H1 (cell line): ENCODE data around the gene ERH. TPM values are rescaled to one million over a fixed set of nuclear protein-coding genes. Genes with fewer than 3 reads are reported as not detected.

Experiments used
- CTCF ChIA-PET: fragments of 300-600 bp; sonication (Branson Sonifier 250); formaldehyde crosslinking; loops from one replicate; lab custom pipeline; 2021; ENCODE audit not compliant: partially characterized antibody; lab: Charles Lee
- POLR2A ChIA-PET: fragments of 300-600 bp; sonication (Branson Sonifier 250); formaldehyde crosslinking; loops from one replicate; lab custom pipeline; 2021; ENCODE audit warnings: inconsistent platforms; ENCODE audit not compliant: partially characterized antibody; lab: Charles Lee
- DNase-seq, 2 experiments: peaks; one replicate each; pipeline versions ENCODE4 v3.0.0 to v3.0.0-alpha.2; 2010 to 2022; ENCODE audit warnings: low spot score in 2 of 2, low read depth in 1 of 2, mixed read lengths in 1 of 2
- FAIRE-seq: peaks from 2 replicates; lab custom pipeline; 2011; peaks lifted over from hg19 to GRCh38; lab: Jason Lieb, UNC
- H2AFZ ChIP-seq: 2 replicates; pipeline ENCODE4 v1.8.1; 2012; ENCODE audit warnings: low read length, inconsistent platforms
- H2AK5ac ChIP-seq: 2 replicates; pipeline ENCODE4 v1.6.1; 2013; ENCODE audit warnings: low read depth, low read length
- H2BK120ac ChIP-seq: replicated peaks from 2 replicates; pipeline ENCODE3; 2013; ENCODE audit warnings: low read depth, low read length, inconsistent platforms
- H2BK12ac ChIP-seq: 2 replicates; pipeline ENCODE4 v1.6.1; 2013; ENCODE audit warnings: low read depth, low read length
- H2BK15ac ChIP-seq: 2 replicates; pipeline ENCODE4 v1.6.1; 2013; ENCODE audit warnings: low read length
- H2BK20ac ChIP-seq: 2 replicates; pipeline ENCODE4 v1.6.1; 2013; ENCODE audit warnings: low read length
- H2BK5ac ChIP-seq: 2 replicates; pipeline ENCODE4 v1.6.1; 2013; ENCODE audit warnings: low read depth, low read length
- H3K14ac ChIP-seq: 2 replicates; pipeline ENCODE4 v1.6.1; 2013; ENCODE audit warnings: inconsistent platforms; ENCODE audit not compliant: insufficient read length
- H3K18ac ChIP-seq: 2 replicates; pipeline ENCODE4 v1.6.1; 2013; ENCODE audit warnings: low read length; ENCODE audit errors: extremely low read depth
- H3K23ac ChIP-seq: 2 replicates; pipeline ENCODE4 v1.6.1; 2013; ENCODE audit warnings: inconsistent platforms; ENCODE audit not compliant: insufficient read length
- H3K23me2 ChIP-seq: 2 replicates; pipeline ENCODE4 v1.6.1; 2013; ENCODE audit warnings: low read depth, low read length
- H3K27ac ChIP-seq: 2 replicates; pipeline ENCODE4 v1.6.1; 2011; ENCODE audit warnings: low read depth, low read length, inconsistent platforms
- H3K27me3 ChIP-seq, 4 experiments: replicated peaks in 1 of 4; 1 replicate in 1 of 4; 2 replicates in 3 of 4; pipeline versions ENCODE4 v1.6.1 to v1.8.1; 2011 to 2013; ENCODE audit warnings: low read length in 3 of 4, mild to moderate bottlenecking in 3 of 4, inconsistent platforms in 2 of 4, mixed read lengths in 2 of 4, moderate library complexity in 1 of 4; ENCODE audit not compliant: control insufficient read depth in 3 of 4, insufficient read depth in 3 of 4; ENCODE audit errors: extremely low read depth in 1 of 4
- H3K36me3 ChIP-seq, 4 experiments: 2 replicates each; pipeline versions ENCODE4 v1.6.1 to v1.8.1; 2011 to 2013; ENCODE audit warnings: mild to moderate bottlenecking in 4 of 4, low read length in 3 of 4, moderate library complexity in 2 of 4, control low read depth in 1 of 4, inconsistent platforms in 1 of 4; ENCODE audit not compliant: insufficient read depth in 4 of 4, control insufficient read depth in 2 of 4
- H3K4ac ChIP-seq: replicated peaks from 2 replicates; pipeline ENCODE3; 2013; ENCODE audit warnings: low read length, low read depth, mixed read lengths, inconsistent platforms; ENCODE audit not compliant: insufficient read length
- H3K4me1 ChIP-seq, 4 experiments: replicated peaks in 1 of 4; 1 replicate in 1 of 4; 2 replicates in 3 of 4; pipeline versions ENCODE4 v1.6.1 to v1.8.1; 2011 to 2013; ENCODE audit warnings: low read length in 3 of 4, inconsistent platforms in 2 of 4, mixed read lengths in 1 of 4; ENCODE audit not compliant: insufficient read depth in 4 of 4, control insufficient read depth in 3 of 4
- H3K4me2 ChIP-seq, 2 experiments: 2 replicates each; pipeline versions ENCODE4 v1.6.1 to v1.8.1; 2011 to 2013; ENCODE audit warnings: low read depth in 2 of 2, low read length in 2 of 2, control low read depth in 1 of 2, inconsistent platforms in 1 of 2, mild to moderate bottlenecking in 1 of 2; ENCODE audit not compliant: insufficient read depth in 1 of 2
- H3K4me3 ChIP-seq, 4 experiments: fragments of 200-600, 300-600 bp in 1 of 4; sonication (generic), shearing (Covaris generic), sonication (Bioruptor Twin) in 1 of 4; 2 replicates each; pipeline versions ENCODE4 v1.5.1 to v1.8.1; 2011 to 2016; ENCODE audit warnings: low read length in 4 of 4, low read depth in 3 of 4, control low read depth in 2 of 4, inconsistent platforms in 2 of 4, mild to moderate bottlenecking in 2 of 4, mixed read lengths in 1 of 4, moderate library complexity in 1 of 4; ENCODE audit not compliant: insufficient read depth in 2 of 4; ENCODE audit errors: extremely low read depth in 1 of 4
- H3K56ac ChIP-seq: replicated peaks from 2 replicates; pipeline ENCODE3; 2013; ENCODE audit warnings: low read depth, mild to moderate bottlenecking, mixed read lengths, low read length, inconsistent platforms; ENCODE audit not compliant: insufficient read length
- H3K79me1 ChIP-seq: 2 replicates; pipeline ENCODE4 v1.6.1; 2013; ENCODE audit warnings: low read depth, low read length, control low read depth
- H3K79me2 ChIP-seq, 2 experiments: 2 replicates each; pipeline versions ENCODE4 v1.6.1 to v1.8.1; 2012 to 2013; ENCODE audit warnings: low read length in 2 of 2, mild to moderate bottlenecking in 2 of 2, inconsistent platforms in 1 of 2; ENCODE audit not compliant: insufficient read depth in 2 of 2, control insufficient read depth in 1 of 2
- H3K9ac ChIP-seq, 4 experiments: replicated peaks in 1 of 4; 1 replicate in 1 of 4; 2 replicates in 3 of 4; pipeline versions ENCODE4 v1.6.1 to v1.8.1; 2011 to 2013; ENCODE audit warnings: low read depth in 3 of 4, low read length in 3 of 4, control low read depth in 2 of 4, mild to moderate bottlenecking in 2 of 4, moderate library complexity in 2 of 4, inconsistent platforms in 1 of 4; ENCODE audit errors: extremely low read depth in 1 of 4
- H3K9me3 ChIP-seq, 2 experiments: 2 replicates each; pipeline versions ENCODE4 v1.6.1 to v1.8.1; 2012 to 2013; ENCODE audit warnings: mild to moderate bottlenecking in 2 of 2, moderate library complexity in 2 of 2, control low read depth in 1 of 2, inconsistent platforms in 1 of 2, low read depth in 1 of 2, low read length in 1 of 2, mixed read lengths in 1 of 2; ENCODE audit not compliant: insufficient read depth in 2 of 2
- H4K20me1 ChIP-seq, 2 experiments: replicated peaks in 1 of 2; 2 replicates each; pipeline versions ENCODE3 to v1.8.1; 2011 to 2013; ENCODE audit warnings: inconsistent platforms in 2 of 2, low read length in 2 of 2, mild to moderate bottlenecking in 1 of 2; ENCODE audit not compliant: insufficient read depth in 2 of 2, control insufficient read depth in 1 of 2
- H4K5ac ChIP-seq: 2 replicates; pipeline ENCODE4 v1.6.1; 2013; ENCODE audit warnings: low read length, low read depth, mixed read lengths, inconsistent platforms; ENCODE audit not compliant: insufficient read length
- H4K8ac ChIP-seq: 2 replicates; pipeline ENCODE4 v1.8.0; 2013; ENCODE audit warnings: mild to moderate bottlenecking, moderate library complexity, low read length, inconsistent platforms; ENCODE audit not compliant: insufficient read depth; ENCODE audit errors: extremely low read depth
- H4K91ac ChIP-seq: replicated peaks from 2 replicates; pipeline ENCODE3; 2013; ENCODE audit warnings: low read length, mixed read lengths, inconsistent platforms; ENCODE audit not compliant: insufficient read length
- FOSL1 ChIP-seq: IDR thresholded peaks from 2 replicates; pipeline ENCODE4 v1.6.1; 2011; ENCODE audit warnings: mild to moderate bottlenecking, low read depth, low read length, moderate library complexity; ENCODE audit not compliant: insufficient read depth
- NANOG ChIP-seq: IDR thresholded peaks from 2 replicates; pipeline ENCODE4 v1.6.1; 2011; ENCODE audit warnings: low read length, low read depth, mild to moderate bottlenecking, inconsistent platforms; ENCODE audit not compliant: insufficient read depth, poor library complexity, severe bottlenecking
- POLR2A ChIP-seq, 2 experiments: IDR thresholded peaks; 1 replicate in 1 of 2; 2 replicates in 1 of 2; pipeline ENCODE4 v1.6.1; 2011; ENCODE audit warnings: low read depth in 2 of 2, low read length in 2 of 2, mild to moderate bottlenecking in 2 of 2; ENCODE audit errors: control extremely low read depth in 1 of 2
- RBBP5 ChIP-seq: IDR thresholded peaks from 2 replicates; pipeline ENCODE4 v1.7.1; 2012; ENCODE audit warnings: low read depth, mild to moderate bottlenecking, inconsistent platforms, low read length, moderate library complexity, borderline replicate concordance
- RXRA ChIP-seq: IDR thresholded peaks from 2 replicates; pipeline ENCODE4 v1.6.1; 2011; ENCODE audit warnings: low read depth, mild to moderate bottlenecking, low read length, moderate library complexity; ENCODE audit not compliant: insufficient read depth
- WGBS, 2 experiments: shearing (Covaris generic) in 1 of 2; methylation state at CpG; one replicate each; pipeline versions ENCODE4 v1.1.6 to v1.1.7; 2013 to 2015; ENCODE audit warnings: low lambda C conversion rate in 2 of 2, mixed read lengths in 2 of 2, inconsistent platforms in 1 of 2, low coverage in 1 of 2, missing lambda C conversion rate in 1 of 2; ENCODE audit not compliant: insufficient replicate concordance in 2 of 2, insufficient coverage in 1 of 2, insufficient read length in 1 of 2; ENCODE audit errors: extremely low coverage in 1 of 2, missing lambda C conversion rate in 1 of 2; 5-methylcytosine and 5-hydroxymethylcytosine counted together
- polyA plus RNA-seq, 7 experiments: library from polyadenylated mRNA; depleted of rRNA in 3 of 7; stranded (reverse) in 5 of 7; unstranded in 2 of 7; fragments of >200 nt in 5 of 7; fragments of 200-250 nt in 2 of 7; gene quantifications; 1 replicate in 5 of 7; 2 replicates in 1 of 7; 4 replicates in 1 of 7; pipeline versions ENCODE4 v1.2.1 to v1.2.3, GENCODE V29; 2011 to 2013; ENCODE audit warnings: missing spikeins in 2 of 7, mixed read lengths in 2 of 7
- total RNA-seq: library from RNA; stranded (reverse); fragmentation: NEBNext Ultra II Directional; extraction: Animal tissue kit (Norgen Biotek cat#: 25700); gene quantifications from 2 replicates; pipeline ENCODE4 v1.2.1, GENCODE V29; 2021

Gene ERH
- total and polyA plus RNA-seq, 2 of the 8 experiments (the other 6 are each of a cell fraction or from before 2014, with no cell fraction given) = 329 to 454 TPM

DNA sequence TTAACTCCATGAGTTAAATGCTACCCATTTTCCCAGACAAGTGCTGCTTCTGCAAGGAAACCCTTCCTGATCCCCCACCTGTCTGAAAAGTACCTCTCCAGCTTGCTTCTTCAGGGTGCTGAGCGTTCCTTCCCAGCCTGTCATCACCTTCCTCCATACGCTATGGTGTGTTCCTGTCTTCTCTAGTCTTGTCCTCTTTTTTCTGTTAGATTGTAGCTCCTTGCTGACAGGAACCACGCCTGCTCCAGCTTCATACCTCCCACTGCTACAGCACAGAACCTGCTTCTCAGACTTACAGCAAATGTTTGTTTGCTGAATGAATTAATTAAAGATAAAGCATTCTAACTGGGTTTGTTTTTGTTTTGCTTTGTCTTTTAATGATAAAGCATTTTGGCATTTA, 39.1 kb downstream of the ERH start:
- H3K18ac ChIP-seq = no peak overlapping the region
- H4K20me1 ChIP-seq = no peaks in the 10 kb centered on the region
- no peak overlapping the region for H2BK15ac ChIP-seq
- H3K27ac ChIP-seq = no peak overlapping the region
- H3K56ac ChIP-seq = no peak overlapping the region
- H2AK5ac ChIP-seq = no peak overlapping the region
- H3K14ac ChIP-seq = no peak overlapping the region
- H3K36me3 ChIP-seq = no peaks in the 10 kb centered on the region
- H4K91ac ChIP-seq = no peak overlapping the region
- no peaks in the 10 kb centered on the region for H3K23me2 ChIP-seq
- H2BK5ac ChIP-seq = no peak overlapping the region
- no peak overlapping the region for H4K5ac ChIP-seq
- no peak overlapping the region; the same call in 1 of the 2 replicates for H4K8ac ChIP-seq
- WGBS, 2 experiments = 85% methylated on average over 3 of the region's 3 CpGs; no CpG with 5 or more reads in 1 of the 2 experiments
- FAIRE-seq (no peak), DNase-seq (no peak)
- no peaks in the 10 kb centered on the region for H3K79me2 ChIP-seq
- H3K4me1 ChIP-seq = peaks cover 0 to 3% (median 0%) of the 10 kb centered on the region in 4 experiments; a peak in 1 of 7 replicates
- H3K23ac ChIP-seq = no peak overlapping the region
- H2AFZ ChIP-seq = no peak overlapping the region
- H2BK120ac ChIP-seq = no peak overlapping the region
- ChIA-PET POLR2A (interaction anchor here (1.5 kb wide), 1 partner anchor 99 kb away, joined by 3 read pairs; the partner anchor contains the start of gene GALNT16), CTCF (interaction anchor here (0.7 to 11.8 kb wide), 7 partner anchors 10 to 118 kb away, joined by 3 to 130 read pairs (median 8); no protein-coding TSS in a partner anchor)
- no peaks in the 10 kb centered on the region for H3K9me3 ChIP-seq
- no peak overlapping the region for H3K9ac ChIP-seq
- no peak overlapping the region for H3K4me3 ChIP-seq
- H2BK20ac ChIP-seq = no peak overlapping the region
- H3K4me2 ChIP-seq = no peak overlapping the region
- no peak overlapping the region for H3K4ac ChIP-seq
- H2BK12ac ChIP-seq = no peak overlapping the region
- H3K79me1 ChIP-seq = no peaks in the 10 kb centered on the region
- no peaks in the 10 kb centered on the region for H3K27me3 ChIP-seq
- no peak for TF ChIP-seq RXRA
- no peak for TF ChIP-seq POLR2A (IDR thresholded peaks at IDR 0.05; ENCODE audit: control extremely low read depth in 1 of 2, low read depth in 2 of 2, low read length in 2 of 2)
- TF ChIP-seq FOSL1 = no peak
- TF ChIP-seq RBBP5 = no peak
- no peak for TF ChIP-seq NANOG
